ENCODE measurements around the gene ROR2. TPM values are rescaled to one million over a fixed set of nuclear protein-coding genes. Genes with fewer than 3 reads are reported as not detected.

The ROR2 gene
- total and polyA plus RNA-seq, 2 of the 8 experiments (the other 6 are each of a cell fraction or from before 2014, with no cell fraction given), result 2.7 to 4.3 TPM

- FAIRE-seq (no peak), DNase-seq (ENCODE audit: low read depth in 1 of 2, low spot score in 2 of 2) (no peak)
- Histone ChIP-seq H2BK15ac (ENCODE audit: low read length) (no peak overlapping the region), H4K20me1 (replicated peaks in 1 of 2; ENCODE audit: control insufficient read depth in 1 of 2, insufficient read depth in 2 of 2, low read length in 2 of 2) (no peaks in the 10 kb centered on the region), H3K9me3 (ENCODE audit: insufficient read depth in 2 of 2, low read depth in 1 of 2, low read length in 1 of 2) (peaks cover 0 to 5% of the 10 kb centered on the region in 2 experiments; a peak in 1 of 4 replicates), H3K14ac (ENCODE audit: insufficient read length) (no peak overlapping the region), H2BK120ac (replicated peaks; ENCODE audit: low read depth, low read length) (no peak overlapping the region), H2AFZ (ENCODE audit: low read length) (no peak overlapping the region), H3K27me3 (replicated peaks in 1 of 4; ENCODE audit: control insufficient read depth in 3 of 4, extremely low read depth in 1 of 4, insufficient read depth in 3 of 4, low read length in 3 of 4) (no peaks in the 10 kb centered on the region; a peak in 1 of 7 replicates), H3K36me3 (ENCODE audit: control insufficient read depth in 2 of 4, insufficient read depth in 4 of 4, low read length in 3 of 4) (no peaks in the 10 kb centered on the region), H4K5ac (ENCODE audit: insufficient read length, low read depth, low read length) (no peak overlapping the region), H3K79me2 (ENCODE audit: control insufficient read depth in 1 of 2, insufficient read depth in 2 of 2, low read length in 2 of 2) (no peaks in the 10 kb centered on the region), H3K9ac (replicated peaks in 1 of 4; ENCODE audit: extremely low read depth in 1 of 4, low read depth in 3 of 4, low read length in 3 of 4) (no peak overlapping the region), H2BK20ac (ENCODE audit: low read length) (no peak overlapping the region), H3K18ac (ENCODE audit: extremely low read depth, low read length) (no peak overlapping the region), H3K4me1 (replicated peaks in 1 of 4; ENCODE audit: control insufficient read depth in 3 of 4, insufficient read depth in 4 of 4, low read length in 3 of 4) (no peaks in the 10 kb centered on the region), H4K91ac (replicated peaks; ENCODE audit: insufficient read length, low read length) (no peak overlapping the region), H2BK12ac (ENCODE audit: low read depth, low read length) (no peak overlapping the region), H3K27ac (ENCODE audit: low read depth, low read length) (no peak overlapping the region), H3K56ac (replicated peaks; ENCODE audit: insufficient read length, low read depth, low read length) (no peak overlapping the region), H2BK5ac (ENCODE audit: low read depth, low read length) (no peak overlapping the region), H3K4me2 (ENCODE audit: insufficient read depth in 1 of 2, low read depth in 2 of 2, low read length in 2 of 2) (no peak overlapping the region), H4K8ac (ENCODE audit: extremely low read depth, insufficient read depth, low read length) (no peak overlapping the region), H2AK5ac (ENCODE audit: low read depth, low read length) (no peak overlapping the region), H3K4me3 (ENCODE audit: extremely low read depth in 1 of 4, insufficient read depth in 2 of 4, low read depth in 3 of 4, low read length in 4 of 4) (no peak overlapping the region), H3K79me1 (ENCODE audit: low read depth, low read length) (no peaks in the 10 kb centered on the region), H3K4ac (replicated peaks; ENCODE audit: insufficient read length, low read depth, low read length) (no peak overlapping the region), H3K23me2 (ENCODE audit: low read depth, low read length) (no peaks in the 10 kb centered on the region), H3K23ac (ENCODE audit: insufficient read length) (no peak overlapping the region)
- TF ChIP-seq SRF (IDR thresholded peaks at IDR 0.05; ENCODE audit: low read depth, low read length) (no peak), EGR1 (IDR thresholded peaks at IDR 0.05; ENCODE audit: borderline replicate concordance, low read depth, low read length) (no peak), CBX8 (IDR thresholded peaks at IDR 0.05; ENCODE audit: borderline replicate concordance, low read depth, low read length) (no peak), RXRA (IDR thresholded peaks at IDR 0.05; ENCODE audit: insufficient read depth, low read depth, low read length) (no peak), SP4 (IDR thresholded peaks at IDR 0.05; ENCODE audit: low read length) (no peak), GTF2F1 (IDR thresholded peaks at IDR 0.05; ENCODE audit: borderline replicate concordance, low read depth, low read length) (no peak), PHF8 (conservative IDR thresholded peaks at IDR 0.05; ENCODE audit: low read depth, low read length) (no peak), MAFK (IDR thresholded peaks at IDR 0.05; ENCODE audit: low read depth, low read length) (no peak), KDM5A (IDR thresholded peaks at IDR 0.05; ENCODE audit: low read length) (no peak), CTCF (IDR thresholded peaks at IDR 0.05; ENCODE audit: control extremely low read depth in 1 of 3, insufficient read depth in 1 of 3, low read depth in 1 of 3, low read length in 3 of 3) (no peak)
- ChIA-PET POLR2A (ENCODE audit: partially characterized antibody) (no interaction called here), CTCF (ENCODE audit: partially characterized antibody) (interaction anchor here (0.6 kb wide), 1 partner anchor 83 kb away, joined by 3 read pairs; no protein-coding TSS in a partner anchor)
Observed at GRCh38 chr9:91629718-91630117, 320.3 kb downstream of the ROR2 start.

All from H1 (cell line).